CD4-positive, alpha-beta T cell treated with Interferon alpha-2 for 1 hour (primary cell): ENCODE data around the gene DNPH1.

Experiments
- DNase-seq, 2 donors: peaks; one replicate each; pipeline ENCODE4 v3.0.0-alpha.2; 2020 to 2022

DNPH1 gene

GRCh38 chr6:43211955-43212354 is 17.3 kb downstream of the DNPH1 start:
- no peak for DNase-seq

GRCh38 chr6:43207286-43207685 is 22.0 kb downstream of the DNPH1 start:
- no peak for DNase-seq

GRCh38 chr6:43205849-43206248 is 23.4 kb downstream of the DNPH1 start:
- no peak for DNase-seq

GRCh38 chr6:43204271-43205105 is 24.8 kb downstream of the DNPH1 start:
- DNase-seq: no peak

GRCh38 chr6:43203718-43204095 is 25.6 kb downstream of the DNPH1 start:
- DNase-seq: no peak

GRCh38 chr6:43203029-43203717 is 26.1 kb downstream of the DNPH1 start:
- no peak for DNase-seq

GRCh38 chr6:43202451-43202850 is 26.8 kb downstream of the DNPH1 start:
- no peak for DNase-seq

GRCh38 chr6:43200541-43200940 is 28.7 kb downstream of the DNPH1 start:
- DNase-seq: no peak

- DNase-seq: no peak
Measured at GRCh38 chr6:43199912-43200311, 29.4 kb downstream of the DNPH1 start.

- no peak for DNase-seq
Measured at GRCh38 chr6:43196337-43196736, 32.9 kb downstream of the DNPH1 start.

GRCh38 chr6:43193929-43194328 is 35.4 kb downstream of the DNPH1 start:
- DNase-seq: no peak

- no peak for DNase-seq
Measured at GRCh38 chr6:43192911-43193310, 36.4 kb downstream of the DNPH1 start.

- DNase-seq: no peak
Measured at GRCh38 chr6:43189776-43190304, 39.4 kb downstream of the DNPH1 start.

GRCh38 chr6:43188426-43188825 is 40.9 kb downstream of the DNPH1 start:
- no peak for DNase-seq

GRCh38 chr6:43187821-43188220 is 41.5 kb downstream of the DNPH1 start:
- no peak for DNase-seq

GRCh38 chr6:43186706-43187105 is 42.6 kb downstream of the DNPH1 start:
- DNase-seq: no peak

- DNase-seq: no peak
Measured at GRCh38 chr6:43186019-43186418, 43.3 kb downstream of the DNPH1 start.

- peak in 1 of 2 donors; percentile 49 for DNase-seq
Measured at GRCh38 chr6:43185391-43185985, 43.8 kb downstream of the DNPH1 start.

- DNase-seq: no peak
Measured at GRCh38 chr6:43184268-43184985, 44.9 kb downstream of the DNPH1 start.

- no peak for DNase-seq
Measured at GRCh38 chr6:43183441-43183840, 45.8 kb downstream of the DNPH1 start.

GRCh38 chr6:43181942-43182860 is 47.1 kb downstream of the DNPH1 start, which contains the start of gene CUL9:
Gene CUL9, plus strand, starts transcription at chr6:43182196. Its CDS starts 2,115 bp downstream, at chr6:43184311.
- DNase-seq: peak; percentile 78 to 85

GRCh38 chr6:43181621-43181941 is 47.7 kb downstream of the DNPH1 start:
- DNase-seq: no peak
